ENCODE results near the gene MAST2.
"Not testable (repeated sequence)": the region's sequence is repeated elsewhere in the genome, so short reads cannot be mapped to it uniquely, and the experiment has no call there.

The MAST2 gene

DNA sequence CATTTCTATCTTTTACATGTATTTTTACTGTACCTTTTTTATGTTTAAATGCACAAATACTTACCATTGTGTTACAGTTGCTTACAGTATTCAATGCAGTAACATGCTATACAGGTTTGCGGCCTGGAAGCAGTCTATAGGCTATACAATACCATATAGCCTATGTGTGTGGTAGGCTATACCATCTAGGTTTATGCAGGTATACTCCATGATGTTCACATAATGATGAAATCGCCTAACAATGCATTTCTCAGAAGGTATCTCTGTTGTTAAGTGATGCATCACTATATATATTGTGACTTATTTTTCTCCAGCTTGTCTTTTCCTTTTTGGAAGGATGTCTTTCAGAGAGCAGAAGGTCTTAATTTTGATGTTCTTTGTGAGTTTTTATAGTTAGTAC is 103.5 kb downstream of the MAST2 start:
- DNase-seq = no peak

DNA sequence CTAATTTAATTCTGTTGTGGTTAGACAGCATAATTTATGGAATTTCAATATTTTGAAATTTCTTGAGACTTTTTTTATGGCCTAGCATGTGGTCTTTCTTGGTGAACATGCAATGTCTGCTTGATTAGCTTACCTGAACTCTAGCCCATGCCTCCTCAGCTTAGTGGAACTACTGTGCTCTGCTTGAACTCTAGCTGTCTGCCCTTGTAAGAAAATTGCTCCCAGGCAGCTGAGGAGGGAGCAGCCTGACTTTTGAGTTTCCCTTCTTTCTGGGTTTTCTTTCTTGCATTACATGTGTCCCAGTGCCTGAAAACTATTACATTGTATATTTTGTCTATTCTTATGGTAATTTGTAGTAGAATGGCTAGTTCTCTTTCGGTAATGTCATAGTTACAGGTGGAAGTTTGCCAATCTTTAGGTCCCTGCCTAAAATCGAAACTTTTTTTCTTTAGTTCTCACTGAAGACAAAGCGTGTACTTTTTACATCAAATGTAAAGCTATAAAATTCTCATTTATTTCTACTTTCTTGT is 105.3 kb downstream of the MAST2 start:
- DNase-seq = no peak

DNA sequence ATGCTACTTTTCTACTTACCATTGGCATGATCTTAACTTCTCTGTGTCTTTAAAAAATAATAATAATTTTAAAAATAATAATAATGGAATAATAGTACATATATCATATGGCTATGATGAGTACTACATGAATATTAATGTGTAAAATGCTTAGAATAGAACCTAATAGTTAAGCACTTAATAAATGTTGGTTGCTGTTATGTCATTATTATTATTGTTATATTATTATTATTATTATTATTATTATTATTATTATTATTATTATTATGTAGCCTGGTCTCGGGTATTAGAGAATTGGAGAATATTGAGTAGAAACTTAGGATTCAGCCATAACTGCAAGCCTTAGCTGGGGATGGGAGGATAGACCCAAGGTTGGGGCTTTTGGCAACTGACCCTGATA is 108.2 kb downstream of the MAST2 start:
- DNase-seq = no peak

DNA sequence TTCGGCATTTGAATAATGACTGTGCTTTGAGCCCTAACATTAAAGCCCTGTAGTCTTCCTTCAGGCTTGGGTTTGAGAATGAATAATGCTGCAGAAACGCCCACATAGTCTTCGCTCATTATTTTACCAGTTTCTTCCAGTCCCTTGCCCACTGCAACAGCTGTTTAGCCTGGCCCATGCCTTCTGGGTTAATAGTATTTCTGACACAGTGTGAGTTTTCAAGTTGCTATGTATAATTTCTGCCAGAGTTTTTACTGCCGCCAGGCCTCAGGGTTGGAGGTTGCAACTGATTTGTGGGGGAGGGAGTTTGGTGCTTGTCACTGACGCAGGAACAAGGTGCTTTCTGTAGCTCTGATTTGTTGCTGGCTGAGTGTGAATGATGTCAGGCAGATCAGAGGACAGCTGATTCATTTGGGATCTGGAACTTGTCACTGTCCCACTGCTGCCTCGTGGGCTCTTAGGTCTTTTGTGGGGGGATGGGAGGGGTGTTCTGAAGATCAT is 109.8 kb downstream of the MAST2 start:
- DNase-seq = no peak

DNA sequence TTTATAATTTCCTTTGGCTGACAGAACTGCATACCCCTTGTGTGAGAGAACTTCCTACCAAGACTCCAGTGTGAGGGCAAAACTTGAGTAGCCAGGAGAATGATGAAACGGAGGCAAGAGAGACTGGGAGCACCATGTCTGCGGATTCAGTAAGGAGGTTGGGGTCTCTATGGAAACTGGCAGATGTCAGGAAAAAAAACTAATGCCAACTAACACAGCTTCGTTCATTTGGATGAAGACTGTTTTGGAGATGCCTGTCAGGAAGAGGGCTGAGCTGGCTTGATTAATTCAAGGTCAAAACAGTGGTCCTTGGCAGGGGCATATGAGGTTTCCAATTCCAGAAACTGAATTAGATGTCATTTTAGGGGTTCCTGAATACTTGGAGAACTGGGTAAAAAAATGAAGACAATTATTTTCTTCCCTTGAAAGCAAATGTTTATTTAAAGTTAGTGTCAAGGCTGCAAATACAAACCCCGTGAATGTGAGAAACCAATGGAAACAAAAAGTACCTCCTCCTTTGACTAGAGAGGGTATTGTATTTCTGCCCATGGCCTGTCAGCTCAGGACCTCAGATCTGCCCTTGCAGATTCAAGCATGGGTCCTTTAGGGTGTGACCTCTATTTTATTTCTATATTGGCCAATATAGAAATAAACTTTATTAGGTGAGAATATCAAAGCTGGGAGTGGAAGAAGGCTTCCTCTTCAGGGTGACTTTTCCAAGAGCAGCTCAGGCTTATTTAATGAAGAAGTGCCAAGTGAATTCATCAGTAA is 110.5 kb downstream of the MAST2 start:
- DNase-seq = no peak

DNA sequence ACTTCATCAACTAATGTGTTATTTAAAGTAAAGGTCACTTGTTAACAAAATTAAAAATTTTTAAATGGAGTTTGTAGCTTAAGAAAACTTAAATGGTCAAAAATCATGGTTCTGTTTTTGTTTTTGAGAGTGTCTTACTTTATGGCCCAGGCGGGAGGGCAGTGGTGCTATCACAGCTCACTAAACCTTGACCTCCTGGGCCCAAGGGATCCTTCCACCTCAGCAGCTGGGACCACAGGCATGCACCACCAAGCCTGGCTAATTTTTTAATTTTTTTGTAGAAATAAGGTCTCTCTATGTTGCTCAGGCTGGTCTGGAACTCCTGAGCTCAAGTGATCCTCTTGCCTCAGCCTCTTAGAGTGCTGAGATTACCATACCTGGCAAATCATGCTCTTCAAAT is 111.4 kb downstream of the MAST2 start:
- DNase-seq = no peak

DNA sequence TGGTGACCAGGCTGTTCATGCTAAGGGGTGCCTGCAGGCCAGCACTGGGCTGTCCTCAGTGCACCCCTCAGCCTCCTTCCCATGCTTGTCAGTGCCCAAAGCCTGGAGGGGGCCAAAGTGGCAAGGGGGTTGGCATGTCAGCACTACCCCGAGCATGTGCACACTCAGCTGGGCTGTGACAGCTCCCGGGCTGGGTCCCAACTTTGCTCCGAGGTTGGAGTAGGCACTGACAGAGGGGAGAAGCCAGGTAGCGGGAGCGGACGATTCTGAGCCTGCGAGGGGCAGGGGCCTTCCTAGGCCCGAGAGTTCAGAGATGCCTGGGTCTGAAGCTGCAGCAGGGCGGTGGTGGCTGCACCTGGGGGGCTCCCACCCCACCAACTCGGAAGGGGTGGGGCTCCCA is 119.0 kb downstream of the MAST2 start:
- no peak for DNase-seq

DNA sequence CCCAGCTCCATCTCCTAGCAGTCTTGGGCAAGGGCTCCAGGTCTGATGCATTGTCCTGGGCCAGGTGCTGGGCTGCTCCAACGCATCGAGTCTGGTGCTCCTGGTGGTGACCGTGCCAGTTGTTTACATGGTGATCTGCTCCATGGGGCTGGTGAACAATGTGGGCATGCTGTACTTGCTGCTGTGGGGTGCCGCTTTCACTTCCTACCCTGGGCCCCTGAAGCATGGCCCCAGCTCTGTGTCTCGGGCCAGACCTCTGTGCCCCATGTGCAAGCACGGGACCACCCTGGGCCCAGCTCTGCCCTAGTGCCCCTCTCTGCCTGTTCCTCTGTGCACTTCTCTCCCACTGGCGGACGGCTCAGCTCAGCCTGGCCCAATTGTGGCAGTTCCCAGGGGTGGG is 119.4 kb downstream of the MAST2 start:
- no peak for DNase-seq

DNA sequence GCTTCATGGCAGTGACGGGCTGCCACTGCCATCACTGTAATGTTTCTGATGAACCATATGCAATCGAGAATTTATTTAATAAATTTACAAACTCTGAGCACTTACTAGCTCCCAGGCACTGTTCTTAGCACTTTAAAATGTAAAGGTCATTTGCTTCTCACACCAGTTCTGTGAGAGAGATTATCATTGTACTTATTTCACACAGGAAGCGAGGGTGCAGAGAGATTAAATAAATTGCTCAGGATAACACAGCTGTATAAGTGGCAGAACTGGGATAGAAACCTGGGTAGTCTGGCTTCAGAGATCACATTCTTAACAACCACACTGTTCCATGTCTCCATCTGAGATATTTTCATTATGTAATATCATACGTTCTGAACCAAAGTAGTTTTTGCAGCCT is 119.9 kb downstream of the MAST2 start:
- no peak for DNase-seq

DNA sequence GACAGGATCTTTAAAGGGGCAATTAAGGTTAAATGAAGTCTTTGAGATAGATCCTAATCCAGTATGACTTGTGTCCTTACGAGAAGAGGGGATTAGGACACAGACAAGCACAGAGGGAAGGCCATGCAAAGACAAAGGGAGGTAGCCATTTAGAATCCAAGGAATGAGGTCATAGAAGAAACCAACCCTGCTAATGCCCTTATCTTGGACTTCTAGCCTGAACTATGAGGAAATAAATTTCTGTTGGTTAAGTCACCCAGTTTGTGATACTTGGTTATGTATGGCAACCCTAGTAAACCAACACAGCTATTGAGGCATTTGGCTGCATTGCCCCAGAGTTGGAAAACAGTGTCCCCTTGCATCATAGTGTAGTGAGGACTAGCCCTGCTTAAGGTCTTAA is 121.3 kb downstream of the MAST2 start:
- DNase-seq = no peak

DNA sequence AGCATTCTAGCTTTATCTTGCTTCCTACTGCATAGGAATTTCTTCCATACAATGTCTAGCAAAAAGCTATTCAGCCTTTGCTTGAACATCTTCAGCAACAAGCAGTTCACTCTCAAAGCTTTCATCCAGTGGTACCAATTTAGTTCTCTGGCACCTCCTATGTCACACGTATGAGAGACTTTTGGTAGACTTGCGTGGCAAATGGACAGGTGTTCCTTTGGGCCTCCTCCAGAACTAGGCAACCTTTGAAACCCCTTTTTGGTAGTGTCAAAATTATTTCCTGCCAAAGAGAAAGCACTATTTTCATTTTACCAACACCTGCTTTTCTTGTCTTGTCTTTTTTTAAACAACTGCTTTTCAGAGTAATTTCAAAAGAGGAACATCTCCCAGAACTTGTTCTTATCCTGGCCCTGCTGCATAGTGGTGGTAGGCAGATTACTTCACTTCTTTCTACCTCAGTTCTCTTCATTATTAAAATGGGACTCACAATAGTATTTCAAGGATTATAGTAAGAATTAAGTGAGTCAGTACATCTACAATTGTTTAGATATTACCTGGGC is 122.4 kb downstream of the MAST2 start:
- DNase-seq = no peak

DNA sequence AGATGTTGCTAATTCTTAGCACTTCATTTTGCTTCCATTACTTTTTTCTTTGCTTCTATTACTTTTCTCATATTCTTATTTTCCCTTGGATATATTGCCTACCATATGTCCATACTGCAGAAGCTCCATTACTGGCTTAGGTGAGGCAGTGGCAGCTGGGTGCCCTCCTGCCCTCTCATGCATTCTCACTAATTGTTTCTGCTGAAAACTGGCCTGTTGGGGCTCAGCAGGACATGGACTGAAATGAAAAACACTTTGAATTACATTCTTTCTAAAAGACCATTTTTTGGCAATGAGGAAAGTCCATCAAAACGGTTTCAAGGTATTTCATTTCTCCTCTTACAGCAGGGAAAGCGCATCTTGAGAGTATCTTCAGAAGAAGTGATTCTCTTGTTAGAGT is 122.9 kb downstream of the MAST2 start:
- no peak for DNase-seq

DNA sequence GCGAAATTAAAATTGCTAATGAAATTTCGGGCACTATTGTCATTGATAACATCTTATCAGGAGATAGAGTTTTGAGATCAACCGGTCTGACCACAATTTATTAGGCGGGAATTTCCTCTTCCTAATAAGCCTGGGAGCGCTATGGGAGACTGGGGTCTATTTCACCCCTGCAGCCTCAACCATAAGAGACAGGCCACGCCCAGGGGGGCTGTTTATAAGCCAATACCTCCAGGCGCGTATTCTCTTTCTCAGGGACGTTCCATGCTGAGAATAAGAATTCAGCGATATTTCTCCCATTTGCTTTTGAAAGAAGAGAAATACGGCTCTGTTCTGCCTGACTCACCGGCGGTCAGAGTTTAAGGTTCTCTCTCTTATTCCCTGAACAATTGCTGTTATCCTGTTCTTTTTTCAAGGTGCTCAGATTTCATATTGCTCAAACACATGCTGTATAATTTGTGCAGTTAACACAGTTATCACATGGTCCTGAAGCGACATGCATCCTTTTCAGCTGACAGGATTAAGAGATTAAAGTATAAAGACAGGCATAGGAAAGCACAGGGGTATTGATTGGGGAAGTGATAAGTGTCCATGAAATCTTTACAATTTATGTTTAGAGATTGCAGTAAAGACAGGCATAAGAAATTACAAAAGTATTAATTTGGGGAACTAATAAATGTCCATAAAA is 124.0 kb downstream of the MAST2 start:
- DNase-seq = not testable (repeated sequence)

DNA sequence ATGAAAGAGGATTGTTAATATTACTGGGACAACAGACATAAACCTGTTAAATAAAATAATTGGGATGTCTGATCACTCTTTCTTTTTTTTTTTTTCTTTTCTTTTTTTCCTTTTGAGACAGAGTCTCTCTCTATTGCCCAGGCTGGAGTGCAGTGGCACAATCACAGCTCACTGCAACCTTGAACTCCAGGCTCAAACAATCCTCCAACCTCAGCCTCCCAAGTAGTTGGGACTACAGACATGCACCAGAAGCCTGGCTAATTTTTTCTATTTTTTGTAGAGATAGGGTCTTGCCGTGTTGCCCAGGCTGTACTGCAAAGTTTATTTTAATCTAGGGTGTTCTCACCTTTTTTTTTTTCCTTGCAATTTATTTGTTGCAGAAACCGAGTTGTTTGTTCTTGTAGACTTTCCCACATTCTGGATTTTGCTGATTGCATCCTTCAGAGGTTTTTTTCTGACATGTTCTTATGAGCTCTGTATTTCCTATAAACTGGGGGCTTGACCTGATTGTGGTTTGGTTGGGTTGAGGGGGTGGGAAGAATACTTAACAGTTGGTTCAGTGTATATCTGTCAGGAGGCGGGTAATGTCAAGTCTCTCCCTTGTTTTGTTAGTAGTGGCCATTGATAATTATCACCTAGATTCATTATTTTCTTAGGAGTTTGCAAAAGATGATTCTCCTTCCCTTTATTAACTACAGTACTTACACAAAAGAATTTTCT is 125.2 kb downstream of the MAST2 start:
- no peak for DNase-seq

DNA sequence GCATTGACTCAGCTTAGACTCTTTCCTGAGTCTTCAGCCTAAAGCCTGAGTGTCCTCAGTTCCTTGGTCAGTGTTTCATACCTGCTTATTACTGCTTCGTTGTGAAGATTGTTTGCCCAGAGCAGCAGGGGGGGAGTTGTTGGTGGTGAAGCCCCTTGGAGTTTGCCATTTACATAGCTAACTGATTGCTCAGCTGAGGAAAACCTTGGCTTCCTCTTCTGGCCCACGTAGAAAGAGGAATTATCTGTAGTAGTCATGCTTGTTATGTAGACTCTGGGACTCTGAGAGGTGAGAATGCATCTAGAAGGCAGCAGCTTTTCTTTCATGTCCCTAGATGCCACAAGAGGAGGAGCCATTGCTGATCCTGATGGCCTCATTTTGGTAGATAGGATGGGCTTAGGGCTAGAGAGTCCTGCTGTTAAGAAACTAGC is 125.9 kb downstream of the MAST2 start:
- DNase-seq = no peak

DNA sequence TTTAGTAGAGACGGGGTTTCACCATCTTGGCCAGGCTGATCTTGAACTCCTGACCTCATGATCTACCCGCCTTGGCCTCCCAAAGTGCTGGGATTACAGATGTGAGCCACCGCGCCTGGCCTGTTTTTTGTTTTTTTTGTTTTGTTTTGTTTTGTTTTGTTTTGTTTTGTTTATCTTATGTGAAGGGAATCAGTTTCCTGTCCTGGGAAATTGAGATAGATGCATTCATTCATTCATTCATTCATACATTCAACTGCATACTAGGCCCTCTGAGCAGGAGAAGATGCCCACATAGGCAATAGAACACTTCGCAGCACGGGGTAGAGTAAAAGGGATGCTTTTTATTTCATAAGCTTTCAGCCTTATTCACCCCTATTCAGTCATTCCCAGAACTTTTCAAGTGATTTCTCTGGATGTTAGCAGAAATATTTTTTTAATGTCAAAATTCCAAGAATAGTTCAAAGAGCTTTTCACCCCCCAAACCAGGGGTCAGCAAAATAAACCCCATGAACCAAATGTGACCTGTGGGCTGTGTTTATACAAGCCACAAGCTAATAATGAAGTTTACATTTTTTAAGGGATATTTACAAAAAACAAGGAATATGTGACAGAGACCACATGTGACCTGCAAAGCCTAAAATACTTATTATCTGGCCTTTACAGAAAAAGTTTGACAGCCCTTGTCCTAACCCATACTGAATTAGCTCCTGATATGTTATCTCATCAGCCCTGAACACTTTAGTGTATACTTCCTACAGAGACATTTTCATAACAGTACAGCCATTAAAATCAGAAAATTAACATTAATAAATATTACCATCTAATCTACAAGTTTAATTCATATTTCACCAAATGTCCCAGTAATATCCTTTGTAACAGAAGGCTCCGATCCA is 127.1 kb downstream of the MAST2 start:
- no peak for DNase-seq

DNA sequence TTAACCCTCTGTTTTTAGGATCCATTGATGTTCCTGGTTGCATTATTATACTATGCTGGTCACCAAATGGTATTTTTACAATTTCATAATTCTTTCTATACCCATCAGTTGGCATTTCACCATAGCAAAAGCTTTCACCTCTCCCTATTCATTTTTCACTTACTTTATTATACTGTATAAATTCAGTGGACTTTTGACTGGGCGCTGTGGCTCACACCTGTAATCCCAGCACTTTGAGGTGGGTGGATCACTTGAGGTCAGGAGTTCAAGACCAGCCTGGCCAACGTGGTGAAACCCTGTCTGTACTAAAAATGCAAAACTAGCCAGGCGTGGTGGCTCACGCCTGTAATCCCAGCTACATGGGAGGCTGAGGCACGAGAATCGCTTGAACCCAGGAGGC is 128.8 kb downstream of the MAST2 start:
- not testable (repeated sequence) for DNase-seq

DNA sequence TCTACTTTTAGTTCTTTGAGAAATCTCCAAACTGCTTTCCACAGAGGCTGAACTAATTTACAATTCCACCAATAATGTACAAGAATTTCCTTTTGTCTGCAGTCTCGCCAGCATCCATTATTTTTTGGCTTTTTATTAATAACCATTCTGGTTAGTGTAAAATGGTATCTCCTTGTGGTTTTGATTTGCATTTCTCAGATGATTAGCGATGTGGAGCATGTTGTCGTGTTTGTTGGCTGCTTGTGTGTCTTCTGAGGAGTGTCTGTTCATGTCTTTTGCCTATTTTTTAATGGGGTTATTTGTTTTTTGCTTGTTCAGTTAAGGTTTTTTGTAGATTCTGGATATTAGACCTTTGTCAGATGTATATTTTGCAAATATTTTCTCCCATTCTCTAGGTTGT is 131.5 kb downstream of the MAST2 start:
- no peak for DNase-seq

DNA sequence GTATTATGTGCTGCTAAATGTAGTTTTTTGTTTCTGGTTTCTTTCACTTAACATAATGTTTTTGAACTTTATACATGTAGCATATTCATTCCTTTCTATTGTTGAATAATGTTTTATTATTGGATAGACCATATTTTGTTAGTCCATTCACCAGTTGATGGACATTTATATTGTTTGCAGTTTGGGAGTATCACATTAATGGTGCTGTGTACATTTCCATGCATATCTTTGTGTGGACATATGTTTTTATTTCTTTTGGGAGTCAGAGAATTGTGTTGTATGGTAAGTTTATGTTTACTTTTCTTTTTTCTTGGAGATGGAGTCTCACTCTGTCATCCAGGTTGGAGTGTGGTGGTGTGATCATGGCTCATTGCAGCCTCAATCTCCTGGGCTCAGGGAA is 134.6 kb downstream of the MAST2 start:
- DNase-seq = no peak

DNA sequence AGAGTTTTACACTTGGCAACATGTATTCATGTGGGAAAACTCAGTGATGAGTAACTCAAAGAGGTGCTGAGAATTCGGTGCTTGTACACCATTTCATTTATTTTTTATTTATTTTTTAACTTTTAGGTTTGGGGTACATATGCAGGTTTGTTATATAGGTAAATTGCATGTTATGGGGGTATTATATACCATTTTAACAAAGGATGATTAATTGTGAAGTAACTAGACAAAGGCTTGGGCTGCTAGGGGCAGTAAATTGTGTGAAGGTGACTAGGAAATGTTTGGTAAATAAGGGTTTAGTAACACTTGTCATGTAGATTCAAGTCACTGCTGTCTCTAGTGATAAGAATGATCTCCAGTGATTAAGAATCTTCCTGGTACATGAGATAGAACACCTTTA is 139.0 kb downstream of the MAST2 start:
- DNase-seq = no peak

DNA sequence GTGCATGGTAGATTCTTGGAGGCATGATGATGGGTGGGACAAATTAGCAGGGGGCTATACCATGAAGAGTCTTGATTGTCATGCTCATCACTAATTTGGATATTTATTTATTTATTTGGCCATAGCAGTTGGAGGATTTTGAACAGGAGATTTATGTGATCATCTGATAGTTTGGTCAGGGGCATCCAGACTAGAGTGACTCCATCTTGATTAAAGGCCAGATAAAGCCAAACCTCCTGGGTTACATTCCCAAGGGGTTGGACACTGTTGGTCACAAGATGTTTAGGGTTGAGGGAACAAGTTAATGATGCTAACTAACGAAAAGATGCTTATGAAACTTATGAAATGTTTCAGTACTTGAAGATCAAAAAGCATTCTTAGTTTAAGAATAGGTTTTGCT is 139.8 kb downstream of the MAST2 start:
- DNase-seq = no peak

DNA sequence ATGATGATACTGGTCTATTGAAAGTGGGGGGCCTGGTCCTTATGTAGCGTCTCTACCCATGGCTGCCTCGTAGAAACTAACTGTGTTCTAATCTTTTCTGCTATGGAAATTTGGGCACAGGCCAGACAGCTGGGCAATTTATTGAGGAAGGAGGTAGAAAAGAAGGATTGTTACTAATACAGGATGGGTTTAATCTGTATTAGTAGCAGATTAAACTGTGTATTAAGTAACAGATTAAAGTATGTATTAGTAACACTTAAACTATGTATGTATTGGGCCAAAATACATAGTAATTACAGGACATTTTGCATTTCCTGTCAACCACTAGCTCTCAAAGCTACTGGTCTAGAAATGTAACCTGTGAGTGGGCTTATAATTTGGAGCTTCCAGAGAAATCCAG is 142.0 kb downstream of the MAST2 start:
- no peak for DNase-seq
